CD14-positive monocyte (primary cell): ENCODE results near the gene TMEM219. TPM values are rescaled to one million over a fixed set of nuclear protein-coding genes. Genes with fewer than 3 reads are reported as not detected.

ENCODE experiments used
- DNase-seq, 3 donors: peaks; one replicate each; pipeline ENCODE4 v3.0.0-alpha.2; 2011 to 2022
- H2AFZ ChIP-seq: 2 replicates; pipeline ENCODE4 v1.6.0; 2012; ENCODE audit warnings: mild to moderate bottlenecking, low read depth, low read length, inconsistent platforms; ENCODE audit not compliant: insufficient read depth, poor library complexity, severe bottlenecking
- H3K27ac ChIP-seq, 2 donors: 1 replicate in 1 of 2; 2 replicates in 1 of 2; pipeline ENCODE4 v1.5.1; 2012 to 2013; ENCODE audit warnings: low read length in 2 of 2, control low read depth in 1 of 2, inconsistent platforms in 1 of 2, low read depth in 1 of 2, mild to moderate bottlenecking in 1 of 2
- H3K27me3 ChIP-seq, 2 donors: one replicate each; pipeline versions ENCODE4 v1.6.0 to v1.6.1; 2011 to 2013; ENCODE audit warnings: low read length in 2 of 2; ENCODE audit not compliant: control insufficient read depth in 2 of 2, insufficient read depth in 2 of 2
- H3K36me3 ChIP-seq, 2 donors: replicated peaks in 1 of 2; 1 replicate in 1 of 2; 2 replicates in 1 of 2; pipeline versions ENCODE4 v1.5.1 to v1.6.1; 2012 to 2013; ENCODE audit warnings: low read length in 2 of 2, control low read depth in 1 of 2, inconsistent platforms in 1 of 2, mild to moderate bottlenecking in 1 of 2; ENCODE audit not compliant: insufficient read depth in 2 of 2, control insufficient read depth in 1 of 2
- H3K4me1 ChIP-seq, 2 donors: 1 replicate in 1 of 2; 2 replicates in 1 of 2; pipeline versions ENCODE4 v1.5.1 to v1.6.1; 2012 to 2013; ENCODE audit warnings: low read length in 2 of 2, control low read depth in 1 of 2, inconsistent platforms in 1 of 2, mild to moderate bottlenecking in 1 of 2, moderate library complexity in 1 of 2; ENCODE audit not compliant: insufficient read depth in 2 of 2, control insufficient read depth in 1 of 2
- H3K4me2 ChIP-seq: replicated peaks from 2 replicates; pipeline ENCODE3; 2012; ENCODE audit warnings: low read length, moderate library complexity, mild to moderate bottlenecking; ENCODE audit not compliant: poor library complexity, severe bottlenecking; ENCODE audit errors: extremely low read depth
- H3K4me3 ChIP-seq, 3 experiments: fragments of 200-600 bp in 1 of 3; sonication (generic) in 1 of 3; replicated peaks in 1 of 3; 1 replicate in 2 of 3; 2 replicates in 1 of 3; pipeline ENCODE4 v1.5.1; 2011 to 2013; ENCODE audit warnings: low read length in 3 of 3, mild to moderate bottlenecking in 3 of 3, control low read depth in 2 of 3, low read depth in 2 of 3, inconsistent platforms in 1 of 3, moderate library complexity in 1 of 3
- H3K79me2 ChIP-seq: 2 replicates; pipeline ENCODE4 v1.6.0; 2012; ENCODE audit warnings: mild to moderate bottlenecking, control low read depth, inconsistent platforms, low read length, moderate library complexity; ENCODE audit not compliant: insufficient read depth
- H3K9ac ChIP-seq: 2 replicates; pipeline ENCODE4 v1.6.0; 2017; ENCODE audit warnings: low read length, mild to moderate bottlenecking; ENCODE audit not compliant: insufficient read depth, poor library complexity, severe bottlenecking
- H3K9me3 ChIP-seq, 2 donors: replicated peaks in 1 of 2; 1 replicate in 1 of 2; 2 replicates in 1 of 2; pipeline versions ENCODE4 v1.5.1 to v1.6.1; 2012 to 2013; ENCODE audit warnings: low read length in 2 of 2, control low read depth in 1 of 2; ENCODE audit not compliant: control insufficient read depth in 1 of 2, insufficient read depth in 1 of 2
- H4K20me1 ChIP-seq: 2 replicates; pipeline ENCODE4 v1.6.0; 2012; ENCODE audit warnings: mild to moderate bottlenecking, low read length, control low read depth, moderate library complexity; ENCODE audit not compliant: insufficient read depth
- H3K27ac Mint-ChIP-seq, 7 donors: one replicate each; pipeline ENCODE4 v1.8.0; 2020; ENCODE audit warnings: mild to moderate bottlenecking in 7 of 7, mixed read lengths in 7 of 7, moderate library complexity in 6 of 7, inconsistent platforms in 2 of 7
- H3K27me3 Mint-ChIP-seq, 3 donors: one replicate each; pipeline ENCODE4 v1.8.0; 2021 to 2022; ENCODE audit warnings: low read depth in 3 of 3, mild to moderate bottlenecking in 3 of 3, mixed read lengths in 3 of 3, moderate library complexity in 3 of 3, inconsistent platforms in 1 of 3
- H3K36me3 Mint-ChIP-seq, 2 donors: one replicate each; pipeline ENCODE4 v1.8.0; 2020; ENCODE audit warnings: mixed read lengths in 2 of 2, inconsistent platforms in 1 of 2, mild to moderate bottlenecking in 1 of 2
- H3K4me1 Mint-ChIP-seq: one replicate; pipeline ENCODE4 v1.8.0; 2020; ENCODE audit warnings: mild to moderate bottlenecking, mixed read lengths
- H3K4me3 Mint-ChIP-seq, 2 donors: one replicate each; pipeline ENCODE4 v1.8.0; 2020; ENCODE audit warnings: mild to moderate bottlenecking in 2 of 2, mixed read lengths in 2 of 2, moderate library complexity in 1 of 2
- H3K9me3 Mint-ChIP-seq, 7 donors: one replicate each; pipeline ENCODE4 v1.8.0; 2020 to 2022; ENCODE audit warnings: mixed read lengths in 7 of 7, mild to moderate bottlenecking in 6 of 7, moderate library complexity in 6 of 7, inconsistent platforms in 2 of 7
- CTCF ChIP-seq: fragments of 200-600 bp; IDR thresholded peaks from one replicate; pipeline ENCODE4 v1.8.0; 2022; ENCODE audit warnings: antibody characterized with exemption, mild to moderate bottlenecking
- WGBS: methylation state at CpG from one replicate; pipeline ENCODE4 v1.1.5; 2013; ENCODE audit warnings: missing lambda C conversion rate; ENCODE audit not compliant: insufficient coverage; 5-methylcytosine and 5-hydroxymethylcytosine counted together
- intact Hi-C, 2 donors: fragments of 100-400 bp; cut with micrococcal nuclease; formaldehyde crosslinking; loops; one replicate each; pipeline versions ENCODE4 v1.15.0 to v1.15.1; 2023
- polyA plus RNA-seq, 3 donors: library from polyadenylated mRNA; depleted of rRNA in 1 of 3; unstranded in 2 of 3; stranded (reverse) in 1 of 3; fragments of 300-500 nt in 2 of 3; fragments of >200 nt in 1 of 3; fragmentation: Illumina TruSeq in 2 of 3; gene quantifications; 1 replicate in 2 of 3; 2 replicates in 1 of 3; pipeline ENCODE4 v1.2.3, GENCODE V29; 2012 to 2021

The TMEM219 gene
- polyA plus RNA-seq, 3 donors = 157 to 265 (median 227) TPM

GRCh38 chr16:29974291-29975133 lies 12.6 kb downstream of the TMEM219 start:
- peaks cover 34 to 56% of the 10 kb centered on the region in 2 donors for H3K36me3 Mint-ChIP-seq
- DNase-seq = peak; percentile 64 to 75 (median 66)
- Histone ChIP-seq H3K4me2 (peak overlapping the region; percentile 100), H4K20me1 (peaks cover 47% of the 10 kb centered on the region), H3K27me3 (no peaks in the 10 kb centered on the region), H3K36me3 (peaks cover 34 to 46% of the 10 kb centered on the region in 2 donors), H3K4me3 (peak overlapping the region; percentile 79 to 100 (median 98)), H3K79me2 (peaks cover 46% of the 10 kb centered on the region), H3K4me1 (peaks cover 31 to 43% of the 10 kb centered on the region in 2 donors), H3K27ac (peak overlapping the region; percentile 63 to 77), H3K9me3 (no peaks in the 10 kb centered on the region), H2AFZ (peak overlapping the region; percentile 98), H3K9ac (peak overlapping the region; percentile 83)
- H3K4me1 Mint-ChIP-seq = peaks cover 38% of the 10 kb centered on the region
- no peak for TF ChIP-seq CTCF
- whole genome bisulfite sequencing = 0% methylated on average over 10 of the region's 31 CpGs
- intact Hi-C loops = loop anchor here (1.0 to 10.0 kb wide), 2 partner anchors 22 to 110 kb away; partner anchors contain the start of genes CDIPT (in 1 of the 2) and INO80E (in 1 of the 2)
- H3K27ac Mint-ChIP-seq = peak overlapping the region; percentile 82 to 96 (median 93)
- peaks cover 0 to 5% (median 2%) of the 10 kb centered on the region in 7 donors for H3K9me3 Mint-ChIP-seq
- H3K4me3 Mint-ChIP-seq = peak overlapping the region; percentile 91 to 94
- peaks cover 0 to 5% (median 2%) of the 10 kb centered on the region in 3 donors for H3K27me3 Mint-ChIP-seq

- WGBS = 72% methylated on average over 4 of the region's 5 CpGs
- H3K27me3 ChIP-seq = no peaks in the 10 kb centered on the region
- H3K4me1 ChIP-seq = peaks cover 31 to 43% of the 10 kb centered on the region in 2 donors
- intact Hi-C loops = loop anchor here in 1 of 2 donors (10.0 kb wide), 1 partner anchor 110 kb away; the partner anchor contains the start of gene CDIPT
- DNase-seq = no peak
- peak overlapping the region; percentile 79 to 100 (median 98) for H3K4me3 ChIP-seq
- peak overlapping the region; percentile 83 for H3K9ac ChIP-seq
- Mint-ChIP-seq H3K4me3 (peak overlapping the region; percentile 91 to 94), H3K4me1 (peaks cover 38% of the 10 kb centered on the region), H3K9me3 (peaks cover 0 to 3% (median 0%) of the 10 kb centered on the region in 7 donors), H3K36me3 (peaks cover 36 to 56% of the 10 kb centered on the region in 2 donors), H3K27ac (peak overlapping the region in 4 of 7 donors; percentile 68 to 96 (median 92)), H3K27me3 (peaks cover 0 to 5% (median 0%) of the 10 kb centered on the region in 3 donors)
- peaks cover 41 to 47% of the 10 kb centered on the region in 2 donors for H3K36me3 ChIP-seq
- TF ChIP-seq CTCF = no peak
- peak overlapping the region; percentile 100 for H3K4me2 ChIP-seq
- H4K20me1 ChIP-seq = peaks cover 47% of the 10 kb centered on the region
- H2AFZ ChIP-seq = peak overlapping the region; percentile 98
- peaks cover 46% of the 10 kb centered on the region for H3K79me2 ChIP-seq
- peak overlapping the region in 1 of 2 donors; percentile 77 for H3K27ac ChIP-seq
- no peaks in the 10 kb centered on the region for H3K9me3 ChIP-seq
Measured at GRCh38 chr16:29975134-29975538, 13.3 kb downstream of the TMEM219 start.
